Coronary artery (tissue), 2 donors: ENCODE results near the gene ZFYVE9.

Experiments
- DNase-seq: peaks from one replicate; pipeline ENCODE4 v3.0.0-alpha.2; 2017; ENCODE audit warnings: low spot score
- H3K27ac ChIP-seq, 2 donors: fragments of 200-600 bp; sonication (generic); one replicate each; pipeline ENCODE4 v1.5.1; 2016 to 2019
- H3K4me3 ChIP-seq: fragments of 200-600 bp; sonication (generic); 2 replicates; pipeline ENCODE4 v1.5.1; 2016; ENCODE audit warnings: mild to moderate bottlenecking, moderate library complexity
- TF ChIP-seq, protein P1 (sequence below): fragments of 200-600 bp; sonication (generic); IDR thresholded peaks from one replicate; pipeline ENCODE4 v1.5.1; 2019; ENCODE audit warnings: antibody characterized with exemption

The ZFYVE9 gene

DNA sequence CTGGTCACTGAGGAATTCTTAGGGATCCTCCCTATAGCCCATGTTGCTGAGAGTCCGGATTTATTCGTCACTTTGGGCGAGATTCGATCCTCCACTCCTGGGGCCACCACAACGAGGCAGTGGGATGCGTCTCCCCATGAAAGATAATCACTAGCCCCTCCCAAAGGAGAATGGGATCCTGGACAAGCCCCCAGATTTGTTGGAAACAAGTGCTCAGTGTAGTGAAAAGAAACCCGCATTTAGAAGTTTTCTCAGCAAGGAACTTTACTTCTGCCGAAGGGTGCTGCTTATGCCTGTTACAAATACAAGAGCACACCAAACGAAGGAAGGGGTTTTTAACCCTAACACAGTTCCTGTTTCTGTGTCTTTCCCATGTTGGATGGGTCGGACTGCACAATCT is 83.3 kb downstream of the ZFYVE9 start:
- Histone ChIP-seq H3K4me3 (no peak overlapping the region), H3K27ac (no peak overlapping the region)
- DNase-seq, result no peak
- TF ChIP-seq, protein P1, sequence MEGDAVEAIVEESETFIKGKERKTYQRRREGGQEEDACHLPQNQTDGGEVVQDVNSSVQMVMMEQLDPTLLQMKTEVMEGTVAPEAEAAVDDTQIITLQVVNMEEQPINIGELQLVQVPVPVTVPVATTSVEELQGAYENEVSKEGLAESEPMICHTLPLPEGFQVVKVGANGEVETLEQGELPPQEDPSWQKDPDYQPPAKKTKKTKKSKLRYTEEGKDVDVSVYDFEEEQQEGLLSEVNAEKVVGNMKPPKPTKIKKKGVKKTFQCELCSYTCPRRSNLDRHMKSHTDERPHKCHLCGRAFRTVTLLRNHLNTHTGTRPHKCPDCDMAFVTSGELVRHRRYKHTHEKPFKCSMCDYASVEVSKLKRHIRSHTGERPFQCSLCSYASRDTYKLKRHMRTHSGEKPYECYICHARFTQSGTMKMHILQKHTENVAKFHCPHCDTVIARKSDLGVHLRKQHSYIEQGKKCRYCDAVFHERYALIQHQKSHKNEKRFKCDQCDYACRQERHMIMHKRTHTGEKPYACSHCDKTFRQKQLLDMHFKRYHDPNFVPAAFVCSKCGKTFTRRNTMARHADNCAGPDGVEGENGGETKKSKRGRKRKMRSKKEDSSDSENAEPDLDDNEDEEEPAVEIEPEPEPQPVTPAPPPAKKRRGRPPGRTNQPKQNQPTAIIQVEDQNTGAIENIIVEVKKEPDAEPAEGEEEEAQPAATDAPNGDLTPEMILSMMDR, result no peak

DNA sequence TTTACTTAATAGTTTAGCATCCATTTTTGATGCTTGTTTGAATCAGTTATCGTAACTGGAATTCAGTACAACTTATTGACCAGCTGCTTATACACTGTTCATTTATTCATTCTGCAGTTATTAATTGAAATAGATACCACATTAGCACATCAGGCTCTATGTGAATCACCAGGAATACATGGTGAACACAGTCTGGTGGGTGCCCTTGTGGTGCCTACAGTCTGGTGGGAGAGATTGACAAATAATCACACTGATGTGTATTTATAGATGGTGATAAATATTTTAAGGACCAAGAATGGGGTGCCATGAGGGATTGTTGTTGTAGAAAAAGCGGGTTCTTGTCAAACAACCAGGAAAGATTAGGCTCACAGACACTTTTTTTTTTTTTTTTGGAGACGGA is 87.6 kb downstream of the ZFYVE9 start:
- Histone ChIP-seq H3K27ac (no peak overlapping the region), H3K4me3 (no peak overlapping the region)
- TF ChIP-seq, protein P1, result no peak
- no peak for DNase-seq

DNA sequence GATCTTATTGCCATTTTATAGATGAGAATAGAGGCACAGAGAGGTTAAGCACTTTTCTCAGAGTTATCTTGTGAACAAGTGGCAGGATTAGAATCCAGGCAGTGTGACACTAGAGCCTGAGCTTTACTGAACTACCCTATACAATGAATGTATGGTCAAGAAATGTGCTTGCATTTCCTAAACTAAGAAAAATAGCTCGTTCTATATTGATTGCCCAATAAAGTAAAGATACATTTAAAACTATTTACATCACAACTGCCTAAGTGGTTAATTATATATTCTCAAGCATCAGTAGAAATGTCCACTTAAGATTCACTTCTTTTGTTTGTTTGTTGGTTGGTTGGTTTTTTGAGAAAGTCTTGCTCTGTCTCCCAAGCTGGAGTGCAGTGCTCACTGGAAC is 91.6 kb downstream of the ZFYVE9 start:
- H3K4me3 ChIP-seq, result no peak overlapping the region
- no peak for DNase-seq
- TF ChIP-seq, protein P1, result no peak
- H3K27ac ChIP-seq, result no peak overlapping the region

DNA sequence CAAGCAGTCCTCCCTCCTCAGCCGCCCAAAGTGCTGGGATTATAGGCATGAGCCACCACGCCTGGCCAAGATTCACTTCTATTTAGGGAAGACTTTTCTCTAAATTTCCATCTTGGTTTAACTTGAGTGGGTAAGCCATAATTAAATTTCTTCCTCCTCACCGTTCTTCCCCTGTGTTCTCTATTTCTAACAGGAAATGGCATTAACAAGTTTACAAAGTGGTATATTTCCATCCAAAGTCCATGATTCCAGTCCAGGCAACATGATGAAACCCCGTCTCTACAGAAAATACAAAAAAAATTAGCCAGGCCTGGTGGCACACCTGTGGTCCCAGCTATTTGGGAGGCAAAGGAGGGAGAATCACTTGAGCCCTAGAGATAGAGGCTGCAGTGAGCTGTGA is 92.1 kb downstream of the ZFYVE9 start:
- H3K27ac ChIP-seq, result no peak overlapping the region
- no peak overlapping the region for H3K4me3 ChIP-seq
- no peak for DNase-seq
- TF ChIP-seq, protein P1, result no peak

DNA sequence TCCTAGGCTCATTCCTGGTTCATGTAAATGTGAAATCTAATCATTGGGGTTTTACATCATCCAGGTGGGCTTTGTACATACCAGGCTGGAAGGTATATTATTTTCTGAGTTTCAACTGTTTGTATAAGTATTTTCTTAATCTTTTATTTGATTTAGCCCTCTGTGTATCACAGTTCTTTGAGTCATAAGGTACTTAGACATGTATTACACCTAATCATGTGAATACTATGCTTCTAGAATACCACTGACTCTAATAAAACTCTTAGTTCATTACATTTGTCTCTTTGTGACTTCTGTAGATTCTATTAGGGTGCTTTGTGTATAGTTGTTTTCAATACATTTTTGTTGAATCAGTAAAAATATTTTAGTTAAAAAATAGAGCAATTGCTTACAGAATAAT is 92.8 kb downstream of the ZFYVE9 start:
- H3K27ac ChIP-seq, result no peak overlapping the region
- no peak for DNase-seq
- no peak overlapping the region for H3K4me3 ChIP-seq
- TF ChIP-seq, protein P1, result no peak

DNA sequence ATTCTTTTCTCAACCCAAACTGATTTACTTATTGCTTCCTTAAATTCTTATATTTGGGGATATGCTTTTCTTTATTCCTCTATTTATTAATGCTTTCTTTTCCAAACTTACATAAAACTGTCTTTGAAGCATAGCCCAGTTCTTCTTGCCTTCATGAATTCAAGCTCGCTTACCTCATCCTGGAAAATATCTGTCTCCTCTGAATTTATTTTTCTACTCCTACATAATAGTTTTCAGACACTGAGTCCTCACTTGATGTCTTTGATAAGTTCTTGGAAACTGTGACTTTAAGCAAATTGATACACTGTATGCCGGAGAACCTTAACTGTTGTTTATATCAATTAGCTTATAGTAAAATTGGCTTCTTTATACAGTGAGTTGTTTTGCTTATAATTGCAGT is 93.8 kb downstream of the ZFYVE9 start:
- TF ChIP-seq, protein P1, result no peak
- no peak for DNase-seq
- no peak overlapping the region for H3K27ac ChIP-seq
- no peak overlapping the region for H3K4me3 ChIP-seq

DNA sequence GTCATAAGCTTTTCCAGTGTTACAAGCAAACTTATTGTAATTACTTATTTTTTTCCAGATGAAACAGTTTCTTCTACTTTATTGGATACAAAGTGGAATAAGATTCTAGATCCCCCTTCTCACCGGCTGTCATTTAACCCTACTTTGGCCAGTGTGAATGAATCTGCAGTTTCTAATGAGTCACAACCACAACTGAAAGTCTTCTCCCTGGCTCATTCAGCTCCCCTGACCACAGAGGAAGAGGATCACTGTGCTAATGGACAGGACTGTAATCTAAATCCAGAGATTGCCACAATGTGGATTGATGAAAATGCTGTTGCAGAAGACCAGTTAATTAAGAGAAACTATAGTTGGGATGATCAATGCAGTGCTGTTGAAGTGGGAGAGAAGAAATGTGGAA is 95.5 kb downstream of the ZFYVE9 start:
- Histone ChIP-seq H3K4me3 (no peak overlapping the region), H3K27ac (no peak overlapping the region)
- DNase-seq, result no peak
- TF ChIP-seq, protein P1, result no peak
